Measurements from ENCODE around the gene SORBS1. TPM values are rescaled to one million over a fixed set of nuclear protein-coding genes. Genes with fewer than 3 reads are reported as not detected.

SORBS1 gene
- polyA plus RNA-seq, 1 donor from 2014 or later, result 39.5 TPM

DNA sequence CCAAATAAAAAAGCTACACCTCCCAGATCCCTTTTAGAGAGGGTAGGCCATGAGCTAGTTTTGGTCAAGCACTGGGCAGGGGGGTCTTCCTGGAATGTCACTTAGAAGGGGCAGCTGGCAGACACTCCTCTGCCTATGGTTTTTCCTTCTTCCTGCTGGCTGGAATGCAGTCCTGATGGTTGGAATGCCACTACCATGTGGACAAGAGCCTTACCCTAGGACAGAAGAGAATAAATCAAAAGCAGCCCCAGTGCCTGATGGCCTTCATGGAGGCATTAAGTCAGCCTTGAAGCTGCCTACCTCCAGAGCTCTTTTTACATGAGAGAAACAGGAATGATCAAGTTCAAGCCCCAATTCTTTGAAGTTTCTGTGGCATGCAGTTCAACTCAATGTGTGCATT lies 43.5 kb upstream of the SORBS1 start:
- Histone ChIP-seq H3K4me3 (ENCODE audit: low read length) (no peak overlapping the region), H4K20me1 (ENCODE audit: insufficient read depth) (no peaks in the 10 kb centered on the region), H3K27ac (ENCODE audit: low read length) (no peak overlapping the region), H3K4me2 (ENCODE audit: low read length) (no peak overlapping the region), H3K36me3 (ENCODE audit: insufficient read depth, low read length) (no peaks in the 10 kb centered on the region), H3K9me2 (ENCODE audit: insufficient read depth, low read length) (no peaks in the 10 kb centered on the region), H3K9ac (ENCODE audit: low read length) (no peak overlapping the region), H3F3A (ENCODE audit: insufficient read depth, low read length, poor library complexity, severe bottlenecking) (no peaks in the 10 kb centered on the region), H3K9me3 (ENCODE audit: low read length) (no peaks in the 10 kb centered on the region), H2AFZ (ENCODE audit: low read depth, low read length) (no peak overlapping the region), H3K79me2 (replicated peaks; ENCODE audit: insufficient read depth, low read length) (no peaks in the 10 kb centered on the region), H3K27me3 (ENCODE audit: insufficient read depth, low read depth, low read length) (no peaks in the 10 kb centered on the region)
- no peak for TF ChIP-seq SMC3 (conservative IDR thresholded peaks at IDR 0.05; ENCODE audit: poor library complexity)
- no peak for TF ChIP-seq POLR2AphosphoS5 (IDR thresholded peaks at IDR 0.05)
- TF ChIP-seq MXI1 (conservative IDR thresholded peaks at IDR 0.05; ENCODE audit: poor library complexity, severe bottlenecking), result no peak
- no peak for TF ChIP-seq RAD21 (conservative IDR thresholded peaks at IDR 0.05)
- no peak for TF ChIP-seq EP300 (conservative IDR thresholded peaks at IDR 0.05; ENCODE audit: poor library complexity, severe bottlenecking)
- TF ChIP-seq TAF1 (IDR thresholded peaks at IDR 0.05; ENCODE audit: low read depth), result no peak
- no peak for TF ChIP-seq EZH2 (IDR thresholded peaks at IDR 0.05; ENCODE audit: borderline replicate concordance, insufficient read depth, low read length, poor library complexity, severe bottlenecking)
- TF ChIP-seq, protein P1, sequence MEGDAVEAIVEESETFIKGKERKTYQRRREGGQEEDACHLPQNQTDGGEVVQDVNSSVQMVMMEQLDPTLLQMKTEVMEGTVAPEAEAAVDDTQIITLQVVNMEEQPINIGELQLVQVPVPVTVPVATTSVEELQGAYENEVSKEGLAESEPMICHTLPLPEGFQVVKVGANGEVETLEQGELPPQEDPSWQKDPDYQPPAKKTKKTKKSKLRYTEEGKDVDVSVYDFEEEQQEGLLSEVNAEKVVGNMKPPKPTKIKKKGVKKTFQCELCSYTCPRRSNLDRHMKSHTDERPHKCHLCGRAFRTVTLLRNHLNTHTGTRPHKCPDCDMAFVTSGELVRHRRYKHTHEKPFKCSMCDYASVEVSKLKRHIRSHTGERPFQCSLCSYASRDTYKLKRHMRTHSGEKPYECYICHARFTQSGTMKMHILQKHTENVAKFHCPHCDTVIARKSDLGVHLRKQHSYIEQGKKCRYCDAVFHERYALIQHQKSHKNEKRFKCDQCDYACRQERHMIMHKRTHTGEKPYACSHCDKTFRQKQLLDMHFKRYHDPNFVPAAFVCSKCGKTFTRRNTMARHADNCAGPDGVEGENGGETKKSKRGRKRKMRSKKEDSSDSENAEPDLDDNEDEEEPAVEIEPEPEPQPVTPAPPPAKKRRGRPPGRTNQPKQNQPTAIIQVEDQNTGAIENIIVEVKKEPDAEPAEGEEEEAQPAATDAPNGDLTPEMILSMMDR (IDR thresholded peaks at IDR 0.05; ENCODE audit: poor library complexity, severe bottlenecking), result no peak
- TF ChIP-seq, protein P2, sequence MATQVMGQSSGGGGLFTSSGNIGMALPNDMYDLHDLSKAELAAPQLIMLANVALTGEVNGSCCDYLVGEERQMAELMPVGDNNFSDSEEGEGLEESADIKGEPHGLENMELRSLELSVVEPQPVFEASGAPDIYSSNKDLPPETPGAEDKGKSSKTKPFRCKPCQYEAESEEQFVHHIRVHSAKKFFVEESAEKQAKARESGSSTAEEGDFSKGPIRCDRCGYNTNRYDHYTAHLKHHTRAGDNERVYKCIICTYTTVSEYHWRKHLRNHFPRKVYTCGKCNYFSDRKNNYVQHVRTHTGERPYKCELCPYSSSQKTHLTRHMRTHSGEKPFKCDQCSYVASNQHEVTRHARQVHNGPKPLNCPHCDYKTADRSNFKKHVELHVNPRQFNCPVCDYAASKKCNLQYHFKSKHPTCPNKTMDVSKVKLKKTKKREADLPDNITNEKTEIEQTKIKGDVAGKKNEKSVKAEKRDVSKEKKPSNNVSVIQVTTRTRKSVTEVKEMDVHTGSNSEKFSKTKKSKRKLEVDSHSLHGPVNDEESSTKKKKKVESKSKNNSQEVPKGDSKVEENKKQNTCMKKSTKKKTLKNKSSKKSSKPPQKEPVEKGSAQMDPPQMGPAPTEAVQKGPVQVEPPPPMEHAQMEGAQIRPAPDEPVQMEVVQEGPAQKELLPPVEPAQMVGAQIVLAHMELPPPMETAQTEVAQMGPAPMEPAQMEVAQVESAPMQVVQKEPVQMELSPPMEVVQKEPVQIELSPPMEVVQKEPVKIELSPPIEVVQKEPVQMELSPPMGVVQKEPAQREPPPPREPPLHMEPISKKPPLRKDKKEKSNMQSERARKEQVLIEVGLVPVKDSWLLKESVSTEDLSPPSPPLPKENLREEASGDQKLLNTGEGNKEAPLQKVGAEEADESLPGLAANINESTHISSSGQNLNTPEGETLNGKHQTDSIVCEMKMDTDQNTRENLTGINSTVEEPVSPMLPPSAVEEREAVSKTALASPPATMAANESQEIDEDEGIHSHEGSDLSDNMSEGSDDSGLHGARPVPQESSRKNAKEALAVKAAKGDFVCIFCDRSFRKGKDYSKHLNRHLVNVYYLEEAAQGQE (IDR thresholded peaks at IDR 0.05; ENCODE audit: borderline replicate concordance), result no peak

DNA sequence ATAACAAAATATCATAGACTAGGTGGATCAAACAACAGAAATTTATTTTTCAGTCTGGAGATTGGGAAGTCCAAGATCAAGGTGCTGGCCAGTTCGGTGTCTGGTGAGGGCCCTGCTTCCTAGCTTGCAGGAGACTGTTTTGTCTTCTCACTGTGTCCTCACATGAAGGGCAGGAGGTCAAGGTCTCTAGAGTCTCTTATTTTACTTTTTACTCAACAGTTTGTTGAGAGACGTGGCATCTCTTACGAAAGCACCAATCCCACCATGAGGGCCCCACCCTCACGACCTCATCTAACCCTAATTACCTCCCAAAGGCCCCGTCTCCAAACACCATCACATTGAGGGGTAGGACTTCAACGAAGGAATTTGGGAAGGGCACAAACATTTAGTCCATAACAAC lies 41.2 kb upstream of the SORBS1 start:
- H3K27ac ChIP-seq (ENCODE audit: low read length), result no peak overlapping the region
- H4K20me1 ChIP-seq (ENCODE audit: insufficient read depth), result no peaks in the 10 kb centered on the region
- H3K79me2 ChIP-seq (replicated peaks; ENCODE audit: insufficient read depth, low read length), result no peaks in the 10 kb centered on the region
- no peak overlapping the region for H3K4me3 ChIP-seq (ENCODE audit: low read length)
- no peaks in the 10 kb centered on the region for H3K9me2 ChIP-seq (ENCODE audit: insufficient read depth, low read length)
- no peak for TF ChIP-seq MXI1 (conservative IDR thresholded peaks at IDR 0.05; ENCODE audit: poor library complexity, severe bottlenecking)
- TF ChIP-seq TAF1 (IDR thresholded peaks at IDR 0.05; ENCODE audit: low read depth), result no peak
- no peak for TF ChIP-seq SMC3 (conservative IDR thresholded peaks at IDR 0.05; ENCODE audit: poor library complexity)
- TF ChIP-seq RAD21 (conservative IDR thresholded peaks at IDR 0.05), result no peak
- TF ChIP-seq POLR2AphosphoS5 (IDR thresholded peaks at IDR 0.05), result no peak
- no peak for TF ChIP-seq EP300 (conservative IDR thresholded peaks at IDR 0.05; ENCODE audit: poor library complexity, severe bottlenecking)
- TF ChIP-seq EZH2 (IDR thresholded peaks at IDR 0.05; ENCODE audit: borderline replicate concordance, insufficient read depth, low read length, poor library complexity, severe bottlenecking), result no peak
- TF ChIP-seq, protein P1 (IDR thresholded peaks at IDR 0.05; ENCODE audit: poor library complexity, severe bottlenecking), result no peak
- TF ChIP-seq, protein P2 (IDR thresholded peaks at IDR 0.05; ENCODE audit: borderline replicate concordance), result no peak
- H3K9ac ChIP-seq (ENCODE audit: low read length), result no peak overlapping the region
- no peak overlapping the region for H2AFZ ChIP-seq (ENCODE audit: low read depth, low read length)
- no peaks in the 10 kb centered on the region for H3F3A ChIP-seq (ENCODE audit: insufficient read depth, low read length, poor library complexity, severe bottlenecking)
- no peaks in the 10 kb centered on the region for H3K9me3 ChIP-seq (ENCODE audit: low read length)
- H3K36me3 ChIP-seq (ENCODE audit: insufficient read depth, low read length), result no peaks in the 10 kb centered on the region
- H3K27me3 ChIP-seq (ENCODE audit: insufficient read depth, low read depth, low read length), result no peaks in the 10 kb centered on the region
- no peak overlapping the region for H3K4me2 ChIP-seq (ENCODE audit: low read length)

All from neural cell (in vitro differentiated cells).